K562 (cell line): ENCODE measurements around the gene GADD45GIP1. TPM values are rescaled to one million over a fixed set of nuclear protein-coding genes. Genes with fewer than 3 reads are reported as not detected.
A peak's percentile ranks its signal among the peaks of the same experiment; 100 is the strongest.

Experiments
- AFF1 ChIP-seq, 2 experiments: fragments of 450-650 bp; IDR thresholded peaks; 2 replicates each; pipeline ENCODE4 v1.6.1; 2018; ENCODE audit warnings: mild to moderate bottlenecking in 2 of 2, low read depth in 1 of 2; ENCODE audit not compliant: partially characterized antibody in 2 of 2
- BRD4 ChIP-seq: fragments of 200-600 bp; sonication (generic); IDR thresholded peaks from 2 replicates; pipeline ENCODE4 v1.6.1; 2017; ENCODE audit warnings: inconsistent platforms
- CBFA2T2 ChIP-seq: fragments of 450-650 bp; conservative IDR thresholded peaks from 2 replicates; pipeline ENCODE4 v1.6.1; 2017; ENCODE audit warnings: mild to moderate bottlenecking
- GATAD2A ChIP-seq: fragments of 450-650 bp; IDR thresholded peaks from 2 replicates; pipeline ENCODE4 v1.6.1; 2017
- MCM2 ChIP-seq: fragments of 450-650 bp; IDR thresholded peaks from 2 replicates; pipeline ENCODE4 v1.6.1; 2017; ENCODE audit warnings: low read depth, mild to moderate bottlenecking
- MXI1 ChIP-seq: IDR thresholded peaks from 2 replicates; pipeline ENCODE4 v1.6.1; 2011; ENCODE audit warnings: low read depth, mild to moderate bottlenecking, improper control_type of control experiment, low read length
- MYBL2 ChIP-seq, 2 experiments: fragments of 450-650 bp in 1 of 2; sonication (generic) in 1 of 2; formaldehyde crosslinking in 1 of 2; IDR thresholded peaks; 2 replicates each; pipeline versions ENCODE4 v1.6.1 to v1.8.1; 2017 to 2022; ENCODE audit warnings: borderline replicate concordance in 1 of 2, inconsistent platforms in 1 of 2, low read depth in 1 of 2, mild to moderate bottlenecking in 1 of 2, missing genetic modification reagents in 1 of 2, moderate library complexity in 1 of 2
- NKRF ChIP-seq: fragments of 450-650 bp; IDR thresholded peaks from 2 replicates; pipeline ENCODE4 v1.6.1; 2016; ENCODE audit warnings: borderline replicate concordance
- RAD51 ChIP-seq: fragments of 450-650 bp; IDR thresholded peaks from 2 replicates; pipeline ENCODE4 v1.7.1; 2016; ENCODE audit warnings: low read depth, mild to moderate bottlenecking, borderline replicate concordance
- SRSF3 ChIP-seq: fragments of 200-400 bp; formaldehyde crosslinking; IDR thresholded peaks from 2 replicates; pipeline ENCODE4 v1.6.1; 2016; ENCODE audit warnings: mild to moderate bottlenecking, low read length, moderate library complexity; ENCODE audit not compliant: insufficient read depth
- TAF1 ChIP-seq: IDR thresholded peaks from 2 replicates; pipeline ENCODE4 v1.6.1; 2011; ENCODE audit warnings: mild to moderate bottlenecking, low read length, moderate library complexity; ENCODE audit not compliant: insufficient read depth, control insufficient read depth, severe bottlenecking; ENCODE audit errors: extremely low read depth
- XRCC5 ChIP-seq: fragments of 200-400 bp; formaldehyde crosslinking; IDR thresholded peaks from 2 replicates; pipeline ENCODE4 v1.6.1; 2017; ENCODE audit warnings: low read depth, mild to moderate bottlenecking, low read length
- ZBTB7A ChIP-seq: IDR thresholded peaks from 2 replicates; pipeline ENCODE4 v1.6.1; 2011; ENCODE audit warnings: low read depth, mild to moderate bottlenecking, low read length, moderate library complexity, borderline replicate concordance; ENCODE audit not compliant: control insufficient read depth
- ZNF274 ChIP-seq: IDR thresholded peaks from 2 replicates; pipeline ENCODE4 v1.6.1; 2011; ENCODE audit warnings: low read depth, mild to moderate bottlenecking, low read length, moderate library complexity, borderline replicate concordance
- ZNF717 ChIP-seq: fragments of 250-450 bp; sonication (Bioruptor Pico); IDR thresholded peaks from 2 replicates; pipeline ENCODE4 v1.5.0; 2021
- polyA plus RNA-seq, 8 experiments: library from polyadenylated mRNA; depleted of rRNA in 4 of 8; stranded (reverse) in 5 of 8; unstranded in 3 of 8; fragments of >200 nt; fragmentation: Nextera tagmentation in 2 of 8; fragmentation: Illumina TruSeq in 1 of 8; extraction: Ambion mirVana in 2 of 8; extraction: Trizol in 1 of 8; gene quantifications; 2 replicates each; pipeline versions ENCODE4 v1.2.1 to v1.2.3, GENCODE V29; 2011 to 2014; ENCODE audit warnings: inconsistent platforms in 1 of 8, missing spikeins in 1 of 8
- total RNA-seq, 7 experiments: library from RNA; depleted of rRNA in 6 of 7; stranded (reverse); fragments of >200 nt in 6 of 7; fragmentation: Illumina TruSeq in 2 of 7; extraction: Trizol in 2 of 7; gene quantifications; 2 replicates each; pipeline versions ENCODE4 v1.2.1 to v1.2.3, GENCODE V29; 2011 to 2021; ENCODE audit warnings: low replicate concordance in 1 of 7
- TF ChIP-seq, protein P1 (sequence below): sonication (generic); formaldehyde crosslinking; IDR thresholded peaks from 2 replicates; pipeline ENCODE4 v1.8.1; 2023; ENCODE audit warnings: mild to moderate bottlenecking, missing genetic modification reagents

Gene GADD45GIP1
- total and polyA plus RNA-seq, 9 of the 15 experiments (the other 6 are each of a cell fraction or from before 2014, with no cell fraction given): 5.1 to 161 (median 29.2) TPM

GRCh38 chr19:12937093-12937926 lies 19.7 kb downstream of the GADD45GIP1 start (continued):
- TF ChIP-seq XRCC5: no peak
- no peak for TF ChIP-seq MXI1
- no peak for TF ChIP-seq MCM2
- 0 out of 2 replicates have a peak, but pooled peaks have one; percentile 18 for TF ChIP-seq CBFA2T2
- no peak for TF ChIP-seq MYBL2 (IDR thresholded peaks at IDR 0.05; ENCODE audit: low read depth)
- TF ChIP-seq MYBL2 (CRISPR knock-in tag; IDR thresholded peaks at IDR 0.05; ENCODE audit: borderline replicate concordance): no peak
- no peak for TF ChIP-seq TAF1
- no peak for TF ChIP-seq BRD4
- 0 out of 2 replicates have a peak, but pooled peaks have one; percentile 50 for TF ChIP-seq ZBTB7A
- no peak for TF ChIP-seq ZNF274
- peak; percentile 58; the same call in 1 of the 2 replicates for TF ChIP-seq GATAD2A
- TF ChIP-seq NKRF: no peak
- TF ChIP-seq, protein P1, sequence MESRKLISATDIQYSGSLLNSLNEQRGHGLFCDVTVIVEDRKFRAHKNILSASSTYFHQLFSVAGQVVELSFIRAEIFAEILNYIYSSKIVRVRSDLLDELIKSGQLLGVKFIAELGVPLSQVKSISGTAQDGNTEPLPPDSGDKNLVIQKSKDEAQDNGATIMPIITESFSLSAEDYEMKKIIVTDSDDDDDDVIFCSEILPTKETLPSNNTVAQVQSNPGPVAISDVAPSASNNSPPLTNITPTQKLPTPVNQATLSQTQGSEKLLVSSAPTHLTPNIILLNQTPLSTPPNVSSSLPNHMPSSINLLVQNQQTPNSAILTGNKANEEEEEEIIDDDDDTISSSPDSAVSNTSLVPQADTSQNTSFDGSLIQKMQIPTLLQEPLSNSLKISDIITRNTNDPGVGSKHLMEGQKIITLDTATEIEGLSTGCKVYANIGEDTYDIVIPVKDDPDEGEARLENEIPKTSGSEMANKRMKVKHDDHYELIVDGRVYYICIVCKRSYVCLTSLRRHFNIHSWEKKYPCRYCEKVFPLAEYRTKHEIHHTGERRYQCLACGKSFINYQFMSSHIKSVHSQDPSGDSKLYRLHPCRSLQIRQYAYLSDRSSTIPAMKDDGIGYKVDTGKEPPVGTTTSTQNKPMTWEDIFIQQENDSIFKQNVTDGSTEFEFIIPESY: no peak
- no peak for TF ChIP-seq ZNF717 (CRISPR knock-in tag)
- peak; percentile 59 for TF ChIP-seq RAD51
- TF ChIP-seq AFF1 (IDR thresholded peaks at IDR 0.05; ENCODE audit: low read depth in 1 of 2, partially characterized antibody in 2 of 2): no peak
- TF ChIP-seq SRSF3: no peak
